ENCODE measurements around the gene GAGE10.

The GAGE10 gene

GRCh38 chrX:49277535-49277830, 26.0 kb upstream of the GAGE10 start:
- Histone ChIP-seq H4K20me1 (ENCODE audit: insufficient read depth) (no peaks in the 10 kb centered on the region), H3K36me3 (ENCODE audit: insufficient read depth) (no peaks in the 10 kb centered on the region), H3K79me2 (ENCODE audit: insufficient read depth, low read depth) (no peaks in the 10 kb centered on the region), H3K4me3 (IDR thresholded peaks at IDR 0.05; ENCODE audit: insufficient read depth, low read depth, low read length) (no peak overlapping the region), H2AFZ (ENCODE audit: low read depth) (no peak overlapping the region), H3K4me2 (no peak overlapping the region), H3K27me3 (ENCODE audit: insufficient read depth, low read depth) (no peaks in the 10 kb centered on the region), H3K4me1 (ENCODE audit: low read depth, poor library complexity, severe bottlenecking) (no peaks in the 10 kb centered on the region), H3K9ac (no peak overlapping the region), H3K27ac (no peak overlapping the region)
- TF ChIP-seq, protein P1, sequence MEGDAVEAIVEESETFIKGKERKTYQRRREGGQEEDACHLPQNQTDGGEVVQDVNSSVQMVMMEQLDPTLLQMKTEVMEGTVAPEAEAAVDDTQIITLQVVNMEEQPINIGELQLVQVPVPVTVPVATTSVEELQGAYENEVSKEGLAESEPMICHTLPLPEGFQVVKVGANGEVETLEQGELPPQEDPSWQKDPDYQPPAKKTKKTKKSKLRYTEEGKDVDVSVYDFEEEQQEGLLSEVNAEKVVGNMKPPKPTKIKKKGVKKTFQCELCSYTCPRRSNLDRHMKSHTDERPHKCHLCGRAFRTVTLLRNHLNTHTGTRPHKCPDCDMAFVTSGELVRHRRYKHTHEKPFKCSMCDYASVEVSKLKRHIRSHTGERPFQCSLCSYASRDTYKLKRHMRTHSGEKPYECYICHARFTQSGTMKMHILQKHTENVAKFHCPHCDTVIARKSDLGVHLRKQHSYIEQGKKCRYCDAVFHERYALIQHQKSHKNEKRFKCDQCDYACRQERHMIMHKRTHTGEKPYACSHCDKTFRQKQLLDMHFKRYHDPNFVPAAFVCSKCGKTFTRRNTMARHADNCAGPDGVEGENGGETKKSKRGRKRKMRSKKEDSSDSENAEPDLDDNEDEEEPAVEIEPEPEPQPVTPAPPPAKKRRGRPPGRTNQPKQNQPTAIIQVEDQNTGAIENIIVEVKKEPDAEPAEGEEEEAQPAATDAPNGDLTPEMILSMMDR (conservative IDR thresholded peaks at IDR 0.05; ENCODE audit: low read depth, low read length) = no peak

GRCh38 chrX:49278081-49278480, 25.4 kb upstream of the GAGE10 start:
- H4K20me1 ChIP-seq (ENCODE audit: insufficient read depth) = no peaks in the 10 kb centered on the region
- no peaks in the 10 kb centered on the region for H3K4me1 ChIP-seq (ENCODE audit: low read depth, poor library complexity, severe bottlenecking)
- no peak overlapping the region for H2AFZ ChIP-seq (ENCODE audit: low read depth)
- H3K27me3 ChIP-seq (ENCODE audit: insufficient read depth, low read depth) = no peaks in the 10 kb centered on the region
- H3K9ac ChIP-seq = no peak overlapping the region
- no peaks in the 10 kb centered on the region for H3K79me2 ChIP-seq (ENCODE audit: insufficient read depth, low read depth)
- TF ChIP-seq, protein P1 (conservative IDR thresholded peaks at IDR 0.05; ENCODE audit: low read depth, low read length) = no peak
- H3K27ac ChIP-seq = no peak overlapping the region
- no peak overlapping the region for H3K4me2 ChIP-seq
- no peak overlapping the region for H3K4me3 ChIP-seq (IDR thresholded peaks at IDR 0.05; ENCODE audit: insufficient read depth, low read depth, low read length)
- no peaks in the 10 kb centered on the region for H3K36me3 ChIP-seq (ENCODE audit: insufficient read depth)

- no peak overlapping the region for H3K27ac ChIP-seq
- no peaks in the 10 kb centered on the region for H3K27me3 ChIP-seq (ENCODE audit: insufficient read depth, low read depth)
- no peak overlapping the region for H2AFZ ChIP-seq (ENCODE audit: low read depth)
- no peak overlapping the region for H3K9ac ChIP-seq
- H3K79me2 ChIP-seq (ENCODE audit: insufficient read depth, low read depth) = no peaks in the 10 kb centered on the region
- H3K4me2 ChIP-seq = no peak overlapping the region
- H4K20me1 ChIP-seq (ENCODE audit: insufficient read depth) = no peaks in the 10 kb centered on the region
- H3K4me1 ChIP-seq (ENCODE audit: low read depth, poor library complexity, severe bottlenecking) = no peaks in the 10 kb centered on the region
- H3K36me3 ChIP-seq (ENCODE audit: insufficient read depth) = no peaks in the 10 kb centered on the region
- TF ChIP-seq, protein P1 (conservative IDR thresholded peaks at IDR 0.05; ENCODE audit: low read depth, low read length) = no peak
- H3K4me3 ChIP-seq (IDR thresholded peaks at IDR 0.05; ENCODE audit: insufficient read depth, low read depth, low read length) = no peak overlapping the region
Measured at GRCh38 chrX:49282647-49283011, 20.8 kb upstream of the GAGE10 start.

DNA sequence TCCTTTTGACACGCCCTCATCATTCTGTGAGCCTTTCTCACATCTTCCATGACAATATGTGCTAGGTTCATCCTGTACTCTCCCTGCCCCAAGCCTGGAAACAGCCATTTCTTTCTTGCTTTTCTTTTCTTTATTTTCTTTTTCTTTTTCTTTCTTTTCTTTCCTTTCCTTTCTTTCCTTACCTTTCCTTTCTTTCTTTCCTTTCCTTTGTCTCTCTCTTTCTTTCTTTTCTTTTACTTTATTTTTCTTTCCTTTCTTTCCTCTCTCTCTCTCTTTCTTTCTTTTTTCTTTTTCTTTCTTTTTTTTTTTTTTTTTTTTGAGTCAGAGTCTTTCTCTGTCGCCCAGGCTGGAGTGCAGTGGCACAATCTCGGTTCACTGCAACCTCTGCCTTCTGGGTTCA, 19.2 kb upstream of the GAGE10 start:
- H3K4me2 ChIP-seq = no peak overlapping the region
- H3K4me3 ChIP-seq (IDR thresholded peaks at IDR 0.05; ENCODE audit: insufficient read depth, low read depth, low read length) = no peak overlapping the region
- H3K79me2 ChIP-seq (ENCODE audit: insufficient read depth, low read depth) = no peaks in the 10 kb centered on the region
- no peak overlapping the region for H3K9ac ChIP-seq
- no peaks in the 10 kb centered on the region for H3K36me3 ChIP-seq (ENCODE audit: insufficient read depth)
- TF ChIP-seq, protein P1 (conservative IDR thresholded peaks at IDR 0.05; ENCODE audit: low read depth, low read length) = no peak
- H2AFZ ChIP-seq (ENCODE audit: low read depth) = no peak overlapping the region
- H3K27ac ChIP-seq = no peak overlapping the region
- H3K4me1 ChIP-seq (ENCODE audit: low read depth, poor library complexity, severe bottlenecking) = no peaks in the 10 kb centered on the region
- no peaks in the 10 kb centered on the region for H3K27me3 ChIP-seq (ENCODE audit: insufficient read depth, low read depth)
- no peaks in the 10 kb centered on the region for H4K20me1 ChIP-seq (ENCODE audit: insufficient read depth)

DNA sequence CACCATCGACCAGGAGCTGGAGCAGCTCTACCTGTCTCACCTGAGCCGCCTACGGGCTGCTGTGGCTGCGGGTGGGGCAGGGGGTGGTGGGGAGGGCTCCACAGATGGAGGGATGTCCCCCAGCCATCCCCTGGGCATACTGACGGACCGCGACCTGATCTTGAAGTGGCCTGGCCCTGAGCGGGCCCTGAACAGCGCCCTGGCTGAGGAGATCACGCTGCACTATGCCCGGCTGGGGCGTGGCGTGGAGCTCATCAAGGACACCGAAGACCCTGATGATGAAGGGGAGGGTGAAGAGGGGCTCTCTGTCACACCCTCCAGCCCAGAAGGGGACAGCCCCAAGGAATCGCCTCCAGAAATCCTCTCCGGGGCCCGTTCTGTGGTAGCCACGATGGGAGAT, 17.3 kb upstream of the GAGE10 start:
- Histone ChIP-seq H3K79me2 (ENCODE audit: insufficient read depth, low read depth) (no peaks in the 10 kb centered on the region), H3K9ac (no peak overlapping the region), H3K36me3 (ENCODE audit: insufficient read depth) (no peaks in the 10 kb centered on the region), H3K27ac (no peak overlapping the region), H3K4me2 (no peak overlapping the region), H3K27me3 (ENCODE audit: insufficient read depth, low read depth) (no peaks in the 10 kb centered on the region), H4K20me1 (ENCODE audit: insufficient read depth) (no peaks in the 10 kb centered on the region), H2AFZ (ENCODE audit: low read depth) (no peak overlapping the region), H3K4me3 (IDR thresholded peaks at IDR 0.05; ENCODE audit: insufficient read depth, low read depth, low read length) (no peak overlapping the region), H3K4me1 (ENCODE audit: low read depth, poor library complexity, severe bottlenecking) (no peaks in the 10 kb centered on the region)
- TF ChIP-seq, protein P1 (conservative IDR thresholded peaks at IDR 0.05; ENCODE audit: low read depth, low read length) = no peak
